SK-MEL-5 (cell line): ENCODE measurements around the gene RMI1. TPM values are rescaled to one million over a fixed set of nuclear protein-coding genes. Genes with fewer than 3 reads are reported as not detected.

ENCODE experiments used
- DNase-seq: peaks from one replicate; pipeline ENCODE4 v3.0.0-alpha.2; 2016; ENCODE audit warnings: low read depth, low spot score
- in situ Hi-C: cut with HindIII; loops from 2 replicates; pipeline ENCODE4 v1.10.0; 2016; ENCODE audit warnings: low sequenced_read_pairs, high pct_unique_total_duplicates, low pct_unique_long_range_greater_than_20kb
- total RNA-seq: library from RNA; depleted of rRNA; stranded (reverse); fragments of >200 nt; shearing (Covaris generic); gene quantifications from 2 replicates; pipeline ENCODE4 v1.2.3, GENCODE V29; 2014

Gene RMI1
- total RNA-seq, 1 experiment from 2014 or later: 5.1 TPM

DNA sequence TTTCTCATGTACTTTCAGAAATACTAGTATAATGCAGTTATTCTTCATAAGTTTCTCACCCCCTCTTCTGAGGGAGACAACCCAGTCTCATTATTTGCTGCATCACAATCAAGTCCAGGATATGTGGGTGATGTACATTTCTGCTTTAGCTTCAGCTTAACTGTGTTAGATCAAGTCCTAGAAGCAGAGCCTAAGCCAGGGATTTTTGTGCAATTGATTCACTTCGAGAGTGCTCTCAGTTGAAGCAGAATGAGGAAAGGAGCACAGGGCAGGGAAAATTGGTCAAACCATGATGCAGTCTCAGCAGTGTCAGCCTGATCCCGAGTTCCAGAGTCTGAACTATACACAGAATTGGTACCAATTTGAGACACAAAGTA is 15.6 kb upstream of the RMI1 start:
- peak; percentile 31 for DNase-seq
- in situ Hi-C loops: no loop called here

DNA sequence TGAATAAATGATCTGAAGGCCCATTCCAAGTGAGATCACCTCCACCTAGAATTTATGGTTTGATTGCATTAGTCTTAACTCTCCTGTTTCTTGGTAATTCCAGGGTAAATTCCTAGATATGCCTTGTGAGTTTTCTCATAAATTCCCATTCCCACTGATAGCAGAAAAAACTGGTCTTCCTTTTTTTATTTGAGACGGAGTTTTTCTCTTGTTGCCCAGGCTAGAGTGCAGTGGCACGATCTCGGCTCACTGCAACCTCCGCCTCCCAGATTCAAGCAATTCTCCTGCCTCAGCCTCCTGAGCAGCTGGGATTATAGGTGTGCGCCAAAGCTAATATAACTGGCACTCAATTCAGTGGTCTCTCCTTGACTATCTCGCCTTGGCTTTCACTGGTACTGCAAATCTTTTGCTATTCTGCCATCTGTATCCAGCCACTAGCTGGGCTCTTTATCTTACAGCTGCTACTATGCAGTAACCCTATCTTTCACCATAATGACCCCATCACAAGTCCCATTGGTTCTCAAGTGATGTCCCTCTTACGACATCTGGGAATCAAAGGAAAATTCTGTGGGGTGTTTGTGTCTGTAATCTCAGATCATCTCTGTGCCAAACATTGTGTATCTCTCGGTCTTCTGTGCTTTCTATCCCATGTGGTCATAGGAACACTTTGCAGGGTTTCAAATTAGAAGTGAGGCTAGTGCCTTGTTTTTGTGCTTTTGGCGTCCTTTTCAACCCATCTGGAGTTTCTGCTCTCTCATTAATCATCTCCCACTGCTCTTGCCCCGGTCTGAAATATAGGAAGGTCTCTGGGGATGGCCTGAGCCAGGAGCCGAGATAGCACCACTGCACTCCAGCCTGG is 15.0 kb upstream of the RMI1 start:
- in situ Hi-C loops: no loop called here
- peak; percentile 47 for DNase-seq

DNA sequence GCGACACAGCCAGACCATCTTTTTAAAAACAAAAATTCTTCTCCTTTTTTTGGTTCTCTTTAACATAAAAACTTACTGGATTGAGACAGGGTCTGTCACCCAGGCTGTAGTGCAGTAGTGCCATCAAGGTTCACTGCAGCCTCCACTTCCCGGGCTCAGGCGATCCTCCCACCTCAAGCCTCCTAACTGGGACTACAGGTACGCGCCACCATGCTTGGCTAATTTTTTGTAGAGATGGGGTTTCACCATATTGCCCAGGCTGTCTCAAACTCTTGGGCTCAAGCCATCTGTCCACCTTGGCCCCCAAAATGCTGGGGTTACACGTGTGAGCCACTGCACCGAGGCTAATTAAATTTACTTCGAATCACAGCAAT is 14.4 kb upstream of the RMI1 start:
- no peak for DNase-seq
- in situ Hi-C loops: no loop called here

DNA sequence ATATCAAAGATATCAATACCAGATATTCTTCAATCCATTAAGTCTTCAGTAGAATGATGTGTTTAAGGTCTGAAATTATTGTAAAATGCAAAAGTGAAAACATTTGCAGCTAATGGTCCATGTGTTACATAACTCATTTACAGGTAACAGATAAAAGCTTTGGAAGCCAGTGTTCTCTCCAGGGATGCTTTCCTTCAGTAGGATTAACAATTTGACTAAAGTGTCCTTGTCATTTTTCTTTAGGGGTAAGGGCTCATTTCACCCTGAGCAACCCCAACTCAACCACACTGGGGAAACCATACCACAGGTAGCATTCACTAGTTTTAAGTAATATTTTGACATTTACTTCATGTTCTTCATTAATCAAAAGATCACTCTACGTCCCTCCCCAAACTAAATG is 13.5 kb upstream of the RMI1 start:
- in situ Hi-C loops: no loop called here
- DNase-seq: no peak

DNA sequence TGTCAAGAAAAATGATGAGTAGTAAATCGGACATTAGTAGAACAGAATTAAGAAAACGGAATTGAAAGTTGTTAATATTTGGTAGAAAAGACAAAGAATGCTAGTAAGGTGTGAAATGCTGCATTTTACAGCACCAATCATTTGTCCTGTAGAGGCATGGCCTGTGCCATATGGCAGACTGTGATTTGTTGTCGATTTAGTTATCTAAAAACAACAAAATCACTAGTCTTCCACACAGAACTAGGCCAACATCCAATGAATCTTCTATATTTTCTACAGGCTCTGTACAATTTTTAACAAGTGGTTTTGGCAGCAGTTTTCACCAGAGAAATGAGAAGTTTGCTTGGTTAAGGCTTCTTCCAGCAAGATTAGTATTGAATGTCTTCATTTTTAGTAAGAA is 11.0 kb upstream of the RMI1 start:
- in situ Hi-C loops: no loop called here
- no peak for DNase-seq

DNA sequence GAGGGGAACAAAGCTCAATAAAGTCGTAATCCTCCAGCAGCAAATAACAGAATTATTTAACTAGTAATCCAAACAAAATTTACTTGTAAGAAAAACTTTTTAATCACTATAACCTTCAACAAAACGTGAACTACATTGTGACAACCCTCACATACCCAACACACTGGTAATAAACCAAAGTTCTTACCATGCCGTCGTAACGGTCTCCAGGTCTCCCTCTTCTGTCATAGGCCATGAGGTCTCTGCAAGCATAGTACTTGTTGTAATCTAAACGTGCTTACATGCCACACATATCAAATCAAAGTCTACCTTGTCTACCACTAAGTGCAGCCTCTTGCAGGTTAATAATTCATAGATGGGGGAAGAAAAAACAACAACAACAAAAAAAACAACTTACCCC is 9.1 kb upstream of the RMI1 start:
- in situ Hi-C loops: no loop called here
- DNase-seq: no peak

DNA sequence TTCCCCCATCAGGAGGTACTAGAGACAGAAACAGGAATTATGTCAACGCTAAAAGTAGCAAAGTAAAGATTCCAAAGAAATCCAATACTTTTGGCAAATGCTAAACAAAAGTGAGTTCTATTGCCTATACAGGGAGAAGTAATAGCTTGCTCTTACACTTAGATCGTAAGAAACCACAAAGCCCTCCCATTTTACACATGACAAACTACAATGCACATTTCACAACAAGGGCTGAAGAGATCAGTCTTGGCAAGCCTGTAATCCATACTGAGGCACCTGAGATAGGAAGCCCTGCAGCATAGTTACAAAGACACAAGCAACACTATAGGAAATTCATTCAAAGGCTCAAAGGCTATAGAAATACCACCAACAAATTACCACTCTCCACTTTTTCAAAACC is 8.3 kb upstream of the RMI1 start:
- in situ Hi-C loops: no loop called here
- DNase-seq: no peak

DNA sequence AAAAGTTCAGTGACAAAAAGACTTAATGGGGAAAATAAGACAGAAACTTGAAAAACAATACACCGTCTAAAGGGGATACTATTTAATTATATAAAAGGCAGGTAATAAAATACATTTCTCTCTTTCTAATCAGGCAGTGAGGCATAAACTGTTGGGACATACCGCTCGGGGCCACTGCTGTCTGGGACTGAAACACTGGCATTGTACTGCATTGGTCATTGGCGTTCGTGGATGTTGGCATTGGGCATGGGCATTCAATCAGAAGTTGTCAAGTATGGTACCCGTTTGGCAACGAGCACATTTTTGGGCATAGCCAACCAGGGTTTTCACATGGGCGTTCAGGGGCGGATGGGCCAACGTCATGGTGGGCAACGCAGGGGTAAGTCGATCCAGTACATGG is 5.3 kb upstream of the RMI1 start:
- in situ Hi-C loops: no loop called here

DNA sequence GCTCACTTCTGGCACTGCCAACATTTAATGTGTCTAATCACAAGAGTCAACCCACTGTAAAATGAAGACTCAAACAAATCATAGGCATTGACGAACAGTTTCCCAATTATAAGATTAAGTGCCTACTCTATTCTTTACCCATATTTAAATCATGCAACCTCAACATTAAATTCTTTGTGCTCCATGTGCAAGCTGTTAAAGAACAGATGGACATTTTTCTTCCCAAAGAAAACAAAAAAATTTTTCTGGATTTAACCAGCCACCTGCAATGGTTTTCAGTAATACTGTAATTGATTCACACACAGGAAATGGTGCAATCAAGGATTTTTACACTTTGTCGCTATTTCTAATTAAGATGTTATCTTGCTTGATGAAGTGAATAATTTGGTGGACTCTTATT is 4.2 kb upstream of the RMI1 start:
- no peak for DNase-seq
- in situ Hi-C loops: no loop called here

More for the DNA sequence above, 5.3 kb upstream of the RMI1 start:
- DNase-seq: no peak

DNA sequence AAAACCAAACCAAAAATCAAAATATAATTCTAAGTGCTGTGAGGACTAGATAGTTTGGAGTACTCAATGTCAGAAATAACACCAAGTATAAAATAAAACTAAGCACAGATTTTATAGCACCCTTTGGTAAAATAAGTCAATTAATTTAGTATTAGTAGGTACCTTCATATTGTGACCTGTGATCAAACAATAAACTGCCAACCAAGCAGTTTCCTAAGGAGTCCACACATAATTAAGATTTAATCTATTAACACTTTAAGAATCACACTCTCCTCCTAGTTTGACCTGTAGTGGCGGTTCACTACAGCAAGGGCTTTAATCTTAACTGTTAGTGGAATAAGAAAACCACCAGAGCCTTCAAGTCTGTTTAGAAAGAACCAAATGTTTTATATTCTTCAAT is 3.4 kb upstream of the RMI1 start:
- in situ Hi-C loops: no loop called here
- no peak for DNase-seq

DNA sequence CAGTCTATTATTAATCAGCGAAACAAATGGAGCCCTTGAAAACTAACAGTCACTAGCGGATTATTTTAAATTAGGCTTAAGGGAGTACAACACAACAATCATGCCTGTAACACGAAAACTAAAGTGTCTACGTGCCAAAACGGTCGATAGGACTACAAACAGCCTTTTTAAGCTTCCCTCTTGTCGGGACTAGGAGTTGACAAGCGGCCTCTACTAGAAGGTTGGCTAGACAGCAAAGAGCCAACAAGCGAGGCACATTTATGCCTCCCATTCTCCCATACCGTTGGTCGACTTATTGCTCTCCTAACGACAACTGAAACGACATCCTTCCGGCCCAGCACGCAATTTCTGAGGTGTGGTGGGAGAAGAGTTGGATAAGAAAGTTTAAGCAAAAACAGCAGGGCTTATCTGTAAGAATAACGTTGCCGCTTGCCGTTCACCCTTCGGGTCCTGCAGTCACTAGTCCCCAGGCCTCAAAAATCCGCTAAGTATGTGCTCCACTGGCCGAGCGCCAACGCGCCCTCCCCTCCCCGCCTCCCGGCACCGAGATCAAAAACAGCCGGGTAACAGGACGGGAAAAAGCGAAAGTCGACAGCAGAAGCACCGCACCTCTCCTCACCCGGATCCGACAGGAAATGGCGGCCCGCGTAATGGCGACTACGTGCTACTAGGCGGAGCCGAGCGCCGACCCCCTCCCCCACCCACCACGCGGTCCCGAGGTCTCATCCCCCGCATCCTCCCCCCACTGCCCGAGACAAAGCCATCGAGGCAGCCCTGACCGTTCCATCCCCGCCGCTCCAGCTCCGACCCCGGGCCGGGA is 1.4 kb upstream of the RMI1 start:
- in situ Hi-C loops: no loop called here
- DNase-seq: peak; percentile 85

DNA sequence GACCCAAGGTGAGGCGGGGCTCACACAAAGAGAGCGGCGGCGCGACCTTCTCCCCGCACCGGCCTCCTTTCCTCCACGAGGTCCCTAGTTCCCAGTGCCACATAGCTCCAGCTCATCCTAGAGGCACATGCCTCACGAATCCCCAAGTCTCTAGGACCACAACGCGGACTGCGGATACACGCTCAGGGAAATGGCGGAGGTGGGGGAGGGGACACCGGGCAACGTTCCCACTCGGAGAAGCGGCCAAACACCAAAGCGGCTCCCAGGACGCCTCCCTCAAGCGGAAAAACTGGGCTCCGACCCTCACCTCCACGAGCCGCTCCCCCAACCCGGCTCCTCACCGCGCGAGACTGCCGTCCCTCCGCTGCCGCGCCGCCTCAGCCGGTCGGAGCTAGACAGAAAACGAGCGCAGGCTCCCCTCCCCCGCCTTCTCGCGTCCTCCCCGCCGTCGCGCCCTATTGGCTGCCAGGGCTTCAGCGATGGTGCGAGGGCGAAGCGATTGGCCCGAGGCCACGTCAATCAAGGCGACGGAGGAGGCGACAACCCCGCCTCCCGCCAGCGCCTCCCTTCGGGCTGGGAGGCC is 702 bp upstream of the RMI1 start, which contains the start of gene HNRNPK:
HNRNPK (minus strand) TSS at position 404 of the 583 bp plus-strand sequence. CDS start 1,963 bp downstream, outside the sequence.
- peak; percentile 97 for DNase-seq
- in situ Hi-C loops: no loop called here

DNA sequence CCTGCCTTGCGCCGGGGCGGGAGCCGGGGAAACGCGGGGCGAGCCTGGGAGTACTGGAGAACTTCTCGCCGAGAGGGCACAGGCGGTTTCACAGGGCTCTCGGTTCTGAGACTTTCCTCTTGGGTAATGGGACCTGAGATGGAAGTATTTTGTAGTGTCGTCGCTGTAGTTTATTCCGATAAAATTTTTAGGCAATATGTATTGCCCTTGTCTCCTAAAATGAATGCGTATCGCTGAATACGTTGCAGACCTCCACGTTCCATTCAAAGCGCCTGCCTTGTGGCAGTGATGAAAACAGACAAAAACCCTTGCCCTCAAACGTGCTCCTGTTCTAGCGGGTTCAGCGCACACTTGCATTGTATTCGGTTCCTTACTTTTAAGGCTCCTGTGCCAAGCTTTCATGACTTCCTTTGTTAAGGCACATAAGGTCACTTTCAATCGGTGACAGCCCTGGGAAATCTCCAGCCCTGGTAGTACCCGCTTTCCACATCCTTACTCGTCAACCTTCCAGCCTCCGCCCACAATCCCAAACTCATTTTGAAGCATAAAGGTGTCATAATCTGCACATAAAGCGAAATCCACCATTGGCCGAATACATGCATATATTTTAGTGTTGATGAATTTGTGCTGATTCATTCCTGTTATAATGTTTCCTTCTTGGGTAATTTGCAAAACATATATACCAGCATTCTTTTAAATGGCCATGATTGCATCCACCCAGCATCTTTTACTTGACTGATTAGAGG is 694 bp downstream of the RMI1 start:
- in situ Hi-C loops: no loop called here
- DNase-seq: peak; percentile 41

DNA sequence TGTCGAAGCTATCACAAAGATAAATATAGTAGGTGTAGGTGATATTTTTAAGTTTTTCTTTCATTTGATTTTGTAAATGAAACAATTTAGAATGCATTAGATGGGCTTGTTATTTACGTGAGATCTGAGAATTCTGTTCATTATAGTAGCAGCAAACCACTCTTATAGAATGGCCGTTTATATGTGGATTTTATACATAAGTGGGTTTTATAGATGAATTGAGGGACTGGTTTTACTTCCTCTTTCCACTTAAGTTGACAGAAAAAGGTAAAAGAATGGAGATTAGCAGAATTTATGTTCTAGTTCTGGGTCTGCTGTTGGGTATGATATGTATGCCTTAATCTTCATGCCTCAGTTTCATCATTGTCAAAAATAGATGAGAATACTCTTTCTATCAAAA is 5.6 kb downstream of the RMI1 start:
- no peak for DNase-seq
- in situ Hi-C loops: no loop called here

DNA sequence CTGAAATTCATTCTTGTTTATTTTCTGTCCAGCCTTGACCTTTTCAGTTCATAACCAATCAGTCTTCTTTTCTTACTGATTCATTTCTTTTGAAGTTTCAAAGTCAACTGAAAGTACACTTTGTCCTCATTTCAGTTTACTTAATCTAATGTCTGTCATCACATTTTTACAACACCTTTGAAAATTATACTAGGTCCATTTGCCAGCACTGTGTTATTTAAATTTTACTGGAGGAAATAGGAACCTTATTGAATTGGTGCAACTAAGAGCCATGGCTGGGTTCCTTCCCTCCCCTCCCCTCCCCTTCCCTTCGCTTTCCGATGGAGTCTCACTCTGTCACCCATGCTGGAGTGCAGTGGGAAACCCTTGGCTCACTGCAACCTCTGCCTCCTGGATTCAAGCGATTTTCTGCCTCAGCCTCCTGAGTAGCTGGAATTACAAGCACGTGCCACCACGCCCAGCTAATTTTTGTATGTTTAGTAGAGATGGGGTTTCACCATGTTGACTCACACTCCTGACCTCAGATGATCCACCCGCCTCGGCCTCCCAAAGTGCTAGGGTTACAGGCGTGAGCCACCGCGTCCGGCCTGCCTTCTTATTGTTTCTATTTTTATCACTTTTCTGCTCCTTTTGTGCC is 6.3 kb downstream of the RMI1 start:
- in situ Hi-C loops: no loop called here
- DNase-seq: no peak

DNA sequence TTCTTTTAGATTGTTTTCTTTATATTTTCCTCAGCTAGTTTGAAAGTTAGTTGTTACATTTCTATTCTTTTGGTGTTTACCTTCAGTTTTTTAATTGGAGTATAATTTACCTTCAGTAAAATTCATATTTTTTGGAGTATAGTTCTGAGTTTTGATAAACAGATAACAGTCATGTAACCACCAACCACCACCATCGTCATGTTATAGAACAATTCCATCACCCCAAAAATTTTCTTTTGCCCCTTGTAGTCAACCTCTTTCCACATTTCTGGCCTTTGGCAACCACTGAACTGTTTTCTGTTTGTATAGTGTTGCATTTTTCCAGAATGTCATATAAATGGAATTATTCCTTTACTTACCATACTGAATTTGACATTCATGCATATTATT is 6.8 kb downstream of the RMI1 start:
- in situ Hi-C loops: no loop called here
- DNase-seq: no peak

DNA sequence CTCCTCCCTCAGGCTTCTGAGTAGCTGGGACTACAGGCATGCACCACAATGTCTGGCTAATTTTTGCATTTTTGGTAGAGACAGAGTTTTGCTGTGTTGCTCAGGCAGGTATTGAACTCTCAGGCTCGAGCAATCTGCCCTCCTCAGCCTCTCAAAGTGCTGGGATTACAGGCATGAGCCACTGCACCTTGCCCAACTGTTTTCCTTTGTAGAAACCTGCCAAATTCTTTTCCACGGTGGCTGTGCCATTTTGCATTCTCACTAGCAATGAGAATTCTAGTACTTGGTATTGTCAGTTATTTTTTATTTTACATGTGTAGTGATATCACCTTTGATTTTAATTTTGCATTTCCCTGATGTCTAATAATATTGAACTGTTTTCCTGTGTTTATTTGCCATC is 7.8 kb downstream of the RMI1 start:
- DNase-seq: no peak
- in situ Hi-C loops: no loop called here
